Measurements from ENCODE around the gene IFNB1.
A peak's percentile ranks its signal among the peaks of the same experiment; 100 is the strongest.

Gene IFNB1

GRCh38 chr9:21031091-21031807, 46.5 kb downstream of the IFNB1 start, which contains the start of gene HACD4:
HACD4 (minus strand) TSS chr9:21031640; CDS start chr9:21031590, 50 bp downstream.
- H3K9ac ChIP-seq (ENCODE audit: low read length), result peak within 1 kb of the TSS; percentile 61
- peak within 1 kb of the TSS; percentile 62 for H3K4me3 ChIP-seq (ENCODE audit: low read depth, low read length)
- H3K27ac ChIP-seq (ENCODE audit: low read depth, low read length), result peak within 1 kb of the TSS; percentile 65
- no peaks in the 10 kb centered on the region for H3K36me3 ChIP-seq (ENCODE audit: control insufficient read depth, insufficient read depth, low read length)
- peaks cover 14% of the 10 kb centered on the region for H3K4me1 ChIP-seq (ENCODE audit: control insufficient read depth, insufficient read depth, low read length)
- H3K9me3 ChIP-seq (ENCODE audit: control insufficient read depth, insufficient read depth, low read depth, low read length), result no peaks in the 10 kb centered on the region
- H3K27me3 ChIP-seq (ENCODE audit: control insufficient read depth, insufficient read depth, low read length), result peaks cover 4% of the 10 kb centered on the region; the same call in 1 of the 2 replicates

GRCh38 chr9:21030389-21031035, 47.2 kb downstream of the IFNB1 start:
- Histone ChIP-seq H3K27me3 (ENCODE audit: control insufficient read depth, insufficient read depth, low read length) (peaks cover 4% of the 10 kb centered on the region; the same call in 1 of the 2 replicates), H3K27ac (ENCODE audit: low read depth, low read length) (no peak overlapping the region), H3K36me3 (ENCODE audit: control insufficient read depth, insufficient read depth, low read length) (no peaks in the 10 kb centered on the region), H3K9ac (ENCODE audit: low read length) (no peak overlapping the region), H3K9me3 (ENCODE audit: control insufficient read depth, insufficient read depth, low read depth, low read length) (no peaks in the 10 kb centered on the region), H3K4me3 (ENCODE audit: low read depth, low read length) (peak overlapping the region; percentile 62), H3K4me1 (ENCODE audit: control insufficient read depth, insufficient read depth, low read length) (peaks cover 14% of the 10 kb centered on the region)

GRCh38 chr9:21029661-21030060, 48.1 kb downstream of the IFNB1 start:
- no peak overlapping the region for H3K27ac ChIP-seq (ENCODE audit: low read depth, low read length)
- H3K4me3 ChIP-seq (ENCODE audit: low read depth, low read length), result no peak overlapping the region
- H3K4me1 ChIP-seq (ENCODE audit: control insufficient read depth, insufficient read depth, low read length), result peaks cover 14% of the 10 kb centered on the region
- H3K9ac ChIP-seq (ENCODE audit: low read length), result no peak overlapping the region
- H3K27me3 ChIP-seq (ENCODE audit: control insufficient read depth, insufficient read depth, low read length), result peaks cover 4% of the 10 kb centered on the region; the same call in 1 of the 2 replicates
- H3K9me3 ChIP-seq (ENCODE audit: control insufficient read depth, insufficient read depth, low read depth, low read length), result no peaks in the 10 kb centered on the region
- no peaks in the 10 kb centered on the region for H3K36me3 ChIP-seq (ENCODE audit: control insufficient read depth, insufficient read depth, low read length)

- H3K4me1 ChIP-seq (ENCODE audit: control insufficient read depth, insufficient read depth, low read length), result peaks cover 14% of the 10 kb centered on the region
- no peak overlapping the region for H3K27ac ChIP-seq (ENCODE audit: low read depth, low read length)
- no peak overlapping the region for H3K9ac ChIP-seq (ENCODE audit: low read length)
- H3K27me3 ChIP-seq (ENCODE audit: control insufficient read depth, insufficient read depth, low read length), result peaks cover 4% of the 10 kb centered on the region; the same call in 1 of the 2 replicates
- H3K36me3 ChIP-seq (ENCODE audit: control insufficient read depth, insufficient read depth, low read length), result no peaks in the 10 kb centered on the region
- H3K9me3 ChIP-seq (ENCODE audit: control insufficient read depth, insufficient read depth, low read depth, low read length), result no peaks in the 10 kb centered on the region
- H3K4me3 ChIP-seq (ENCODE audit: low read depth, low read length), result no peak overlapping the region
Observed at GRCh38 chr9:21028466-21028865, 49.3 kb downstream of the IFNB1 start.

- Histone ChIP-seq H3K9ac (ENCODE audit: low read length) (no peak overlapping the region), H3K4me3 (ENCODE audit: low read depth, low read length) (no peak overlapping the region), H3K27me3 (ENCODE audit: control insufficient read depth, insufficient read depth, low read length) (no peaks in the 10 kb centered on the region), H3K9me3 (ENCODE audit: control insufficient read depth, insufficient read depth, low read depth, low read length) (no peaks in the 10 kb centered on the region), H3K27ac (ENCODE audit: low read depth, low read length) (no peak overlapping the region), H3K36me3 (ENCODE audit: control insufficient read depth, insufficient read depth, low read length) (no peaks in the 10 kb centered on the region), H3K4me1 (ENCODE audit: control insufficient read depth, insufficient read depth, low read length) (peaks cover 14% of the 10 kb centered on the region)
Observed at GRCh38 chr9:21027295-21027694, 50.4 kb downstream of the IFNB1 start.
